Progenitor cell of endocrine pancreas (in vitro differentiated cells): ENCODE results near the gene LIPK. TPM values are rescaled to one million over a fixed set of nuclear protein-coding genes. Genes with fewer than 3 reads are reported as not detected.

Experiments used
- DNase-seq: peaks from one replicate; pipeline ENCODE4 v3.0.0; 2021; ENCODE audit warnings: low spot score; ENCODE audit not compliant: unreplicated experiment
- H3K27ac Mint-ChIP-seq: 2 replicates; pipeline ENCODE4 v1.8.0; 2021; ENCODE audit warnings: mild to moderate bottlenecking, moderate library complexity, mixed read lengths
- H3K27me3 Mint-ChIP-seq: 2 replicates; pipeline ENCODE4 v1.8.0; 2021; ENCODE audit warnings: mixed read lengths
- H3K36me3 Mint-ChIP-seq: 2 replicates; pipeline ENCODE4 v1.8.0; 2022; ENCODE audit warnings: mixed read lengths; ENCODE audit not compliant: insufficient read depth
- H3K4me1 Mint-ChIP-seq: 2 replicates; pipeline ENCODE4 v1.8.0; 2021; ENCODE audit warnings: low read depth, mixed read lengths
- H3K4me3 Mint-ChIP-seq: 2 replicates; pipeline ENCODE4 v1.8.0; 2021; ENCODE audit warnings: low read depth, mild to moderate bottlenecking, moderate library complexity, mixed read lengths
- H3K9me3 Mint-ChIP-seq: 2 replicates; pipeline ENCODE4 v1.8.0; 2021; ENCODE audit warnings: low read depth, mixed read lengths
- CTCF ChIP-seq: fragments of 200-600 bp; sonication (generic); IDR thresholded peaks from one replicate; pipeline ENCODE4 v1.5.0; 2021; ENCODE audit warnings: antibody characterized with exemption, mild to moderate bottlenecking; ENCODE audit not compliant: unreplicated experiment
- total RNA-seq: library from RNA; stranded (reverse); gene quantifications from 2 replicates; pipeline ENCODE4 v1.2.1, GENCODE V29; 2021

LIPK gene
- total RNA-seq, 1 donor from 2014 or later: not detected

GRCh38 chr10:88782222-88782621 is 76.2 kb downstream of the LIPK start:
- H3K36me3 Mint-ChIP-seq: no peaks in the 10 kb centered on the region
- TF ChIP-seq CTCF: no peak
- peaks cover 3% of the 10 kb centered on the region for H3K27me3 Mint-ChIP-seq
- no peak overlapping the region for H3K4me3 Mint-ChIP-seq
- peaks cover 1% of the 10 kb centered on the region for H3K4me1 Mint-ChIP-seq
- H3K27ac Mint-ChIP-seq: no peak overlapping the region
- no peak for DNase-seq
- H3K9me3 Mint-ChIP-seq: no peaks in the 10 kb centered on the region

- DNase-seq: no peak
- Mint-ChIP-seq H3K9me3 (no peaks in the 10 kb centered on the region), H3K27ac (no peak overlapping the region), H3K27me3 (no peaks in the 10 kb centered on the region), H3K4me1 (peaks cover 1% of the 10 kb centered on the region), H3K36me3 (no peaks in the 10 kb centered on the region), H3K4me3 (no peak overlapping the region)
- no peak for TF ChIP-seq CTCF
Measured at GRCh38 chr10:88783724-88784123, 77.7 kb downstream of the LIPK start.

GRCh38 chr10:88786032-88786770 is 80.2 kb downstream of the LIPK start:
- Mint-ChIP-seq H3K36me3 (no peaks in the 10 kb centered on the region), H3K4me3 (no peak overlapping the region), H3K4me1 (no peaks in the 10 kb centered on the region), H3K27me3 (no peaks in the 10 kb centered on the region), H3K27ac (no peak overlapping the region), H3K9me3 (no peaks in the 10 kb centered on the region)
- no peak for TF ChIP-seq CTCF
- DNase-seq: no peak

- no peak for TF ChIP-seq CTCF
- Mint-ChIP-seq H3K4me1 (no peaks in the 10 kb centered on the region), H3K36me3 (no peaks in the 10 kb centered on the region), H3K27me3 (no peaks in the 10 kb centered on the region), H3K27ac (no peak overlapping the region), H3K4me3 (no peak overlapping the region), H3K9me3 (no peaks in the 10 kb centered on the region)
- no peak for DNase-seq
Measured at GRCh38 chr10:88787463-88787862, 81.4 kb downstream of the LIPK start.

- Mint-ChIP-seq H3K27me3 (no peaks in the 10 kb centered on the region), H3K4me3 (no peak overlapping the region), H3K4me1 (no peaks in the 10 kb centered on the region), H3K27ac (no peak overlapping the region), H3K9me3 (no peaks in the 10 kb centered on the region), H3K36me3 (no peaks in the 10 kb centered on the region)
- DNase-seq: no peak
- no peak for TF ChIP-seq CTCF
Measured at GRCh38 chr10:88788924-88789323, 82.9 kb downstream of the LIPK start.
